ENCODE results near the gene ANKRD30A. TPM values are rescaled to one million over a fixed set of nuclear protein-coding genes. Genes with fewer than 3 reads are reported as not detected.

The ANKRD30A gene, protein sequence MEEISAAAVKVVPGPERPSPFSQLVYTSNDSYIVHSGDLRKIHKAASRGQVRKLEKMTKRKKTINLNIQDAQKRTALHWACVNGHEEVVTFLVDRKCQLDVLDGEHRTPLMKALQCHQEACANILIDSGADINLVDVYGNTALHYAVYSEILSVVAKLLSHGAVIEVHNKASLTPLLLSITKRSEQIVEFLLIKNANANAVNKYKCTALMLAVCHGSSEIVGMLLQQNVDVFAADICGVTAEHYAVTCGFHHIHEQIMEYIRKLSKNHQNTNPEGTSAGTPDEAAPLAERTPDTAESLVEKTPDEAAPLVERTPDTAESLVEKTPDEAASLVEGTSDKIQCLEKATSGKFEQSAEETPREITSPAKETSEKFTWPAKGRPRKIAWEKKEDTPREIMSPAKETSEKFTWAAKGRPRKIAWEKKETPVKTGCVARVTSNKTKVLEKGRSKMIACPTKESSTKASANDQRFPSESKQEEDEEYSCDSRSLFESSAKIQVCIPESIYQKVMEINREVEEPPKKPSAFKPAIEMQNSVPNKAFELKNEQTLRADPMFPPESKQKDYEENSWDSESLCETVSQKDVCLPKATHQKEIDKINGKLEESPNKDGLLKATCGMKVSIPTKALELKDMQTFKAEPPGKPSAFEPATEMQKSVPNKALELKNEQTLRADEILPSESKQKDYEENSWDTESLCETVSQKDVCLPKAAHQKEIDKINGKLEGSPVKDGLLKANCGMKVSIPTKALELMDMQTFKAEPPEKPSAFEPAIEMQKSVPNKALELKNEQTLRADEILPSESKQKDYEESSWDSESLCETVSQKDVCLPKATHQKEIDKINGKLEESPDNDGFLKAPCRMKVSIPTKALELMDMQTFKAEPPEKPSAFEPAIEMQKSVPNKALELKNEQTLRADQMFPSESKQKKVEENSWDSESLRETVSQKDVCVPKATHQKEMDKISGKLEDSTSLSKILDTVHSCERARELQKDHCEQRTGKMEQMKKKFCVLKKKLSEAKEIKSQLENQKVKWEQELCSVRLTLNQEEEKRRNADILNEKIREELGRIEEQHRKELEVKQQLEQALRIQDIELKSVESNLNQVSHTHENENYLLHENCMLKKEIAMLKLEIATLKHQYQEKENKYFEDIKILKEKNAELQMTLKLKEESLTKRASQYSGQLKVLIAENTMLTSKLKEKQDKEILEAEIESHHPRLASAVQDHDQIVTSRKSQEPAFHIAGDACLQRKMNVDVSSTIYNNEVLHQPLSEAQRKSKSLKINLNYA (N-terminal part only)
- not detected for polyA plus RNA-seq (2012; ENCODE audit: insufficient read length, low read depth)

- no peak for TF ChIP-seq POLR2AphosphoS5 (IDR thresholded peaks at IDR 0.05; ENCODE audit: low read depth, low read length)
- TF ChIP-seq FOXP2 (optimal IDR thresholded peaks at IDR 0.05; ENCODE audit: borderline replicate concordance, extremely low read depth, extremely low read length, insufficient read depth): no peak
- no peak for TF ChIP-seq SIN3A (IDR thresholded peaks at IDR 0.05; ENCODE audit: borderline replicate concordance, insufficient read depth, low read length)
- TF ChIP-seq, protein P1, sequence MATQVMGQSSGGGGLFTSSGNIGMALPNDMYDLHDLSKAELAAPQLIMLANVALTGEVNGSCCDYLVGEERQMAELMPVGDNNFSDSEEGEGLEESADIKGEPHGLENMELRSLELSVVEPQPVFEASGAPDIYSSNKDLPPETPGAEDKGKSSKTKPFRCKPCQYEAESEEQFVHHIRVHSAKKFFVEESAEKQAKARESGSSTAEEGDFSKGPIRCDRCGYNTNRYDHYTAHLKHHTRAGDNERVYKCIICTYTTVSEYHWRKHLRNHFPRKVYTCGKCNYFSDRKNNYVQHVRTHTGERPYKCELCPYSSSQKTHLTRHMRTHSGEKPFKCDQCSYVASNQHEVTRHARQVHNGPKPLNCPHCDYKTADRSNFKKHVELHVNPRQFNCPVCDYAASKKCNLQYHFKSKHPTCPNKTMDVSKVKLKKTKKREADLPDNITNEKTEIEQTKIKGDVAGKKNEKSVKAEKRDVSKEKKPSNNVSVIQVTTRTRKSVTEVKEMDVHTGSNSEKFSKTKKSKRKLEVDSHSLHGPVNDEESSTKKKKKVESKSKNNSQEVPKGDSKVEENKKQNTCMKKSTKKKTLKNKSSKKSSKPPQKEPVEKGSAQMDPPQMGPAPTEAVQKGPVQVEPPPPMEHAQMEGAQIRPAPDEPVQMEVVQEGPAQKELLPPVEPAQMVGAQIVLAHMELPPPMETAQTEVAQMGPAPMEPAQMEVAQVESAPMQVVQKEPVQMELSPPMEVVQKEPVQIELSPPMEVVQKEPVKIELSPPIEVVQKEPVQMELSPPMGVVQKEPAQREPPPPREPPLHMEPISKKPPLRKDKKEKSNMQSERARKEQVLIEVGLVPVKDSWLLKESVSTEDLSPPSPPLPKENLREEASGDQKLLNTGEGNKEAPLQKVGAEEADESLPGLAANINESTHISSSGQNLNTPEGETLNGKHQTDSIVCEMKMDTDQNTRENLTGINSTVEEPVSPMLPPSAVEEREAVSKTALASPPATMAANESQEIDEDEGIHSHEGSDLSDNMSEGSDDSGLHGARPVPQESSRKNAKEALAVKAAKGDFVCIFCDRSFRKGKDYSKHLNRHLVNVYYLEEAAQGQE (IDR thresholded peaks at IDR 0.05; ENCODE audit: insufficient read depth in 1 of 2, low read depth in 2 of 2, low read length in 2 of 2): no peak
- TF ChIP-seq TAF1 (IDR thresholded peaks at IDR 0.05; ENCODE audit: borderline replicate concordance, insufficient read depth, low read length): no peak
Observed at GRCh38 chr10:37125191-37125732, at the start of gene ANKRD30A. TSS of gene ANKRD30A (plus strand) at chr10:37125598. CDS start at chr10:37125788, 190 bp downstream.

- TF ChIP-seq SIN3A (IDR thresholded peaks at IDR 0.05; ENCODE audit: borderline replicate concordance, insufficient read depth, low read length): no peak
- TF ChIP-seq, protein P1 (IDR thresholded peaks at IDR 0.05; ENCODE audit: insufficient read depth in 1 of 2, low read depth in 2 of 2, low read length in 2 of 2): no peak
- TF ChIP-seq FOXP2 (optimal IDR thresholded peaks at IDR 0.05; ENCODE audit: borderline replicate concordance, extremely low read depth, extremely low read length, insufficient read depth): no peak
- no peak for TF ChIP-seq TAF1 (IDR thresholded peaks at IDR 0.05; ENCODE audit: borderline replicate concordance, insufficient read depth, low read length)
- no peak for TF ChIP-seq POLR2AphosphoS5 (IDR thresholded peaks at IDR 0.05; ENCODE audit: low read depth, low read length)
Observed at GRCh38 chr10:37095792-37096573, 29.4 kb upstream of the ANKRD30A start.

- TF ChIP-seq SIN3A (IDR thresholded peaks at IDR 0.05; ENCODE audit: borderline replicate concordance, insufficient read depth, low read length): no peak
Observed at GRCh38 chr10:37101261-37101660, 24.1 kb upstream of the ANKRD30A start.

DNA sequence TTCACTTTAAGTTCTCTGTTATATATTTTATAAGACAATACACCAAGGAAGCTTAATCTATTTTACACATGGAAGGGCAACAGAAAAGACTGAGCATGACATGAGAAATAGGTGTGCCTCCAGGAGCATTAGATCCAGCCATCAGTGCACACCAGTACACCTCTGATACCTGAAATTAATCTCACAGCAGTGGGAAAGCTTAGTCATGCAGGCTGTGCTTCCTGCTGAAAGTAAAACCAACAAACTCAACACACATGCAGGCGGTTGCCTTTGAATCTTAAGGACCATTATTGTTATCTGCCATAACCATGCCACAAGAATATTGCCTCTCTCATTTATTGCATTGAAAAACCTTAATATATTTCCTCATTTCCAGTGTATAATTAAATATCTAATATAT, 16.4 kb upstream of the ANKRD30A start:
- TF ChIP-seq SIN3A (IDR thresholded peaks at IDR 0.05; ENCODE audit: borderline replicate concordance, insufficient read depth, low read length) (no peak), TAF1 (IDR thresholded peaks at IDR 0.05; ENCODE audit: borderline replicate concordance, insufficient read depth, low read length) (no peak), FOXP2 (optimal IDR thresholded peaks at IDR 0.05; ENCODE audit: borderline replicate concordance, extremely low read depth, extremely low read length, insufficient read depth) (no peak), POLR2AphosphoS5 (IDR thresholded peaks at IDR 0.05; ENCODE audit: low read depth, low read length) (no peak)

DNA sequence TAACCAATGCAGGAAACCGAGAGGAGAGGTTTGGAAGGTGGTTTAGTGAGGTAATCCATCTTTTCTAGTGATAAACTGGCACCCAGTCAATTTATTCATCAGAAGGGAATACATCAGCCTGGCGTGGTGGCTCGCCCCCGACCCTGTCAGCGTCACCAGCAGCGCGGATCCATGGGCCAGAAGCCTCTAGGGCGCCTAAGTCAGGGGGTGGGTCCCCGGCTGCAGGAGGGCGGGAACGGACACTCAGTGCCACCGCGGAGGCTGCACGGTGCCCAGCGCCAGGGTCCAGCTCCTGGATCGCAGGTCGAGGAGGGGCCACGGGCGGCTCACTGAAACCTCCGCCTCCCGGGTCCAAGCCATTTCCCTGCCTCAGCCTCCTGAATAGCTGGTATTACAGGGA, 866 bp upstream of the ANKRD30A start:
- TF ChIP-seq SIN3A (IDR thresholded peaks at IDR 0.05; ENCODE audit: borderline replicate concordance, insufficient read depth, low read length) (no peak), POLR2AphosphoS5 (IDR thresholded peaks at IDR 0.05; ENCODE audit: low read depth, low read length) (no peak), TAF1 (IDR thresholded peaks at IDR 0.05; ENCODE audit: borderline replicate concordance, insufficient read depth, low read length) (no peak), FOXP2 (optimal IDR thresholded peaks at IDR 0.05; ENCODE audit: borderline replicate concordance, extremely low read depth, extremely low read length, insufficient read depth) (no peak)
- TF ChIP-seq, protein P1 (IDR thresholded peaks at IDR 0.05; ENCODE audit: insufficient read depth in 1 of 2, low read depth in 2 of 2, low read length in 2 of 2): no peak

Measured in PFSK-1 (cell line).